NCI-H526 treated with DMSO at 0.1 percent for 48 hours (cell line): ENCODE measurements around the gene PXMP2.
"Not testable (repeated sequence)": the region's sequence is repeated elsewhere in the genome, so short reads cannot be mapped to it uniquely, and the experiment has no call there.

Experiments used
- DNase-seq: peaks from one replicate; lab custom pipeline; 2025; lab: John Stamatoyannopoulos, UW

PXMP2 gene

DNA sequence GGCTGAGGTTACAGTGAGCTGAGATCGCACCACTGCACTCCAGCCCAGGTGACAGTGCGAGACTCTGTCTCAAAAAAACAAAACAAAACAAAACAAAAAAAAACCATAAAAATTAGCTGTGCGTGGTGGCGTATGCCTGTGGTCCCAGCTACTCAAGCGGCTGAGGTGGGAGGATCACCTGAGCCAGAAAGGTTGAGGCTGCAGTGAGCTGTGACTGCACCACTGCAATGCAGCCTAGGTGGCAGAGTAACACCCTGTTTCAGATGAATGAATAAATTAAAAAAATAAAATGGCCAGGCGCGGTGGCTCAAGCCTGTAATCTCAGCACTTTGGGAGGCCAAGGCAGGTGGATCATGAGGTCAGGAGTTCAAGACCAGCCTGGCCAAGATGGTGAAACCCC lies 66.3 kb downstream of the PXMP2 start:
- DNase-seq, result not testable (repeated sequence)

DNA sequence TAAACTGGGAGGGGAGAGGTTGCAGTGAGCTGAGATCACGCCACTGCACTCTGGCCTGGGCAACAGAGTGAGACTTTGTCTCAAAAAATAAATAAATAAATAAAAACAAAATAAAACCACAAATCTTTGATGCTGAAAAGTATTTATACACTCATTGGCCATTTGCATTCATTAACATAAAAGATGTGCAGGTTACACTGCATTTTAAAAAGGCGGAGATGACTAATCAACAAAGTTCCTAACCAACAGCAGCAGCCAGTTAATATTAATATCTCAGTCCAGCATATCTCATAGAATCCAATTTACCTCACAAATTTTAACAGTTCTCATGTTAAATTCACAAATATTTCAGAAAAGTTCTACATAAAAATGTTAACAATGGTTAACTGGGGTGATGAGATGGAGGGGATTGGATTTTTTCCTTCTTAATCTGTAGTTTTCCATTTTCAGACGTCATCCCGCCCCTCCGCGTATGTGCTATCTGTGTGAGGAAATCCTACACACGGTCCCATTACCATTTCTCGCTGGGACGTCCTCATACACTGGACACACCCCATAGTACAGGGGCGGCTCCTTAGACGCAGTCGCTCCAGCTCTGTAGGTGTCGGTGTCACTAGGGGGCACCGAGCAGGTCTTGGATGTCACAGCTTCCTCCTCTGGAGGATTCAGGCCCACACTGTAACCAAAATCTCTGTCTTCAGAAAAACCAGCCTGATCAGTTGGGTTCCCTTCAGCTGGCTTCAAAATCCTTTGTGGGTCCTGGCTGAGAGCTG lies 67.0 kb downstream of the PXMP2 start:
- DNase-seq, result no peak
